HG03521 (cell line): ENCODE data around the gene RARA.

Source experiments
- ATAC-seq: cut with Tn5 transposase; IDR thresholded peaks from one replicate; pipeline ENCODE4 v1.9.1; 2021; ENCODE audit warnings: mild to moderate bottlenecking, moderate library complexity; ENCODE audit not compliant: unreplicated experiment

RARA gene

DNA sequence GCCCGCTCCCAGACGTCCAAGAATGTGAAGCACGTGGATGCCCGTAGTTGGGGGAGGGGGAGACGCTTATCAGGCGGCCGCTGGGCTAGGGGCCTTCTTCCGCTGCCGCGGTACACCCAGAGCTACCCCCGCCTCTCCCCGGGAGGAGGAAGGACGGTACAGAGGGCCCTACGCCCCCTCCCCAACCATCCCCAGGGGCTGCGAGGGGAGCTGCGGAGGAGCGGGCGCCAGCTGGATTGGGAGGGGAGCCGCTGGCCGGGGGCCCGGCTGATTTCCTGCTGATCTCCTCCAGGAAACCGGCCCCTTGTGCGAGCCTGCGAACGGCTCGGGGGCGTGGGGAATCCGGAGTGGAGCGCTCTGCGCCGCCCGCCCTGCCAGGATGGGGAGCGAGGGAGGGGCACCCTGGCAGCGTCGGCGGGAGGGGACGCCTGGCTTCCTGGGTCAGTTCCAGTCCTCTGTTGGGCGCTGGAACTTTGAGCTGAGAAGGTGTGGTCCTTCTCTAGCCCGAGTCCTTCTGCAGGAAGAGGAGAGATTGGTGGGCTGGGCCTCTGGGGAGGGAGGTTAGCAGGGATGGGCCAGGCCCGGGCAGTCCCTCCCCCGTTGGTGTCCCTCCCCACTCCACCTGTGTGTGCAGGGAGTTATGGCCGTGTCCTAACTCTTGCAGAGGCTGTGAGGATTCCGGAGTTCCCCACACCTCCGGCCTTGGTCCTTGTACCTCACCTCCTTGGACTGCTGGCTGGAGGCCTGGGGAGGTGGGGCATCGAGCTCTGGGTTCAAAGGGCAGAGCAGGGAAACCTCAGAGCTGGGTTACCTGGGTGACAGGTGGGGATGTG is 36.4 kb downstream of the RARA start:
- ATAC-seq: no peak

DNA sequence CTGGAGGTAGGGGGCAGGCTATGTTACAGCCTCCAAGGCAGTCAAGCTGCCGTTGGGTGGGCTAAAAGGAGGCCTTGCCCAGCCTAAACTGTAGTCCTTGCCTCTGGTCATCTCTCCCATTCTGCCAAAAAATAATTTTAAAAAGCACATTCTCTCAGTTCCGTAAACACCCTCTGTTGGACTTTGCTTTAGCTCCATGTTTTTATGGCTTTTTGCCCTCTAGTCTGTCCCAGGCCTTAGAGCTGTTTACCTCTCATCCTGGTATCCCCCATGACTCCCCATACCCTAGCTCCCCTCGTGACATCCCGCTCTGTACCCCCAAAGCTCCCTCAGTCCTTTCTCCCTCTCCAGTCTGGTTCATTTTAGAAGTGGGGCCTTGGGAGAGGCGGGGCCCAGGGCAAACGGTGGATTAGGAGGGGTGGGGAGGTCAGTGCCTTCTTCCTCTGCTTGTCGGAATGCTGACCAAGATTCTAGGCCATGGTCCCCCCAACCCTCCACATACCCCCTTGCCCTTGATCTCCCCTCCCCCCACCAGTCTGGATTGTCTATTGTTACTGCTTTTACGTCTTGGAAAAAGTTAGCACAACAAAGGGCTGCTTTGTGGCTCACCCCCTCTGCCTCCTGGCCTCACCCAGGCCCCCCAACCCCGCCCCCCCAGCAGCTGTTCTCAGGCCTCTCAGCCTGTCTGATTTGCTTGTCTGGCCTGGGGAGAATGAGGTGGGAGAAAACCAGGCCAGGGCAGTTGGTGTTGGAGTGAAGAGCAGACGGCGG is 37.2 kb downstream of the RARA start:
- ATAC-seq: no peak

DNA sequence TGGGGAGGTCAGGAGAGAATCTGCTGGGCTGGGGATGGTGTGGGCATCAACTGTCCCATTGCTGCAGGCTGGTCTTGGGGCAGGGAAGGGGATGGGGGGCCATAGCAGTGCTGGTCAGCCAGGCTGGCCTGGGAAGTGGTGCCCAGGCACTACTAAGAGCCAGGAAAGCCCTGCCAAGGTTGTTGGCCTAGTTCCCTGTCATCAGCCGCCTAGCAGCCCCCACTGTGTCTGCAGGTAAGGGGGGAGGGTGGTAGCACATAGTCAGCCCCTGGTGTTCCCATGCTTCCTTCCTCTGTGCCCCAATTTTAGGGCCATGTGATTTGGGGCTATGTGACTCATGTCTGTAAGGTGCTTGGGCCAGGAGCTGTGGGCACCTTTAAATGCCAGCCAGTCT is 37.8 kb downstream of the RARA start:
- no peak for ATAC-seq

DNA sequence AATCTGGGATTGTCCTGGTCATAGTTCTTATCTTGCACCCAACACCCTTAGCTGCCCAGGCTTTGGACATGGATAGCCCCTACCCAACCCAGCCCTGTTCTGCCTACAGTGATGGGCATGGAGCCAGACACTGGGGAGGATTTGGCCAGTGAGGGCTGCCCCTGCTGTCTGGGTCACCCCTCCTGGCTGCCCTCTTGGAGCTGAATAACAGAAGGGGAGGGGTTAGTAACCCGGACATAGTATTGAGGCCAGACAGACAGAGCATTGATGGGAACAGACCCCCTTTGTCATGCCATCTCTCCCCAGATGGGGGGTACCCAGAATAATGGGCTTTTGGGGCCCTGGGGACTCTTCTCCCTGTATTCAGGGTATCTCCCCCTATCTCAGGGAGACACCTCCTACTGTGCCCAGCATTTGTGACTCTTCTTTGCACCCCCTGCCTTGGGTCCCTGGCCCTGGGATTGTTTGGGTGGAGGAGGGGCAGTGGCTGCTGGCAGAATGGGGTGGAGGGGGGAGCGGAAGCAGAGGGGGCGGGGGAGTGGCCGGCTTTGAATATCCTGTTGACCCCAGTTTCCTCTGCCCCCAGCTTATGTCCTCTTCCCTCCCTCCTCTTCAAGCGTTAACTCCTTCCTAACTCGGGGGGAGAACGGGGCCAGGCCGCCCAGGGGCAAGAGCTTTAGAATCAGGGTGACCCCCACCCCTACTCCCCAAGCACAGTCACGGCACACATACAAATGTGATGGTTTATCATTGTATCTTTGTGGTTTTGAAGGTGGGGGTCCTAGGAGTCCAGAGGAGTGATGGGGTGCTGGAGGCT is 38.5 kb downstream of the RARA start:
- no peak for ATAC-seq

GRCh38 chr17:40348136-40348504 is 39.1 kb downstream of the RARA start:
- no peak for ATAC-seq

DNA sequence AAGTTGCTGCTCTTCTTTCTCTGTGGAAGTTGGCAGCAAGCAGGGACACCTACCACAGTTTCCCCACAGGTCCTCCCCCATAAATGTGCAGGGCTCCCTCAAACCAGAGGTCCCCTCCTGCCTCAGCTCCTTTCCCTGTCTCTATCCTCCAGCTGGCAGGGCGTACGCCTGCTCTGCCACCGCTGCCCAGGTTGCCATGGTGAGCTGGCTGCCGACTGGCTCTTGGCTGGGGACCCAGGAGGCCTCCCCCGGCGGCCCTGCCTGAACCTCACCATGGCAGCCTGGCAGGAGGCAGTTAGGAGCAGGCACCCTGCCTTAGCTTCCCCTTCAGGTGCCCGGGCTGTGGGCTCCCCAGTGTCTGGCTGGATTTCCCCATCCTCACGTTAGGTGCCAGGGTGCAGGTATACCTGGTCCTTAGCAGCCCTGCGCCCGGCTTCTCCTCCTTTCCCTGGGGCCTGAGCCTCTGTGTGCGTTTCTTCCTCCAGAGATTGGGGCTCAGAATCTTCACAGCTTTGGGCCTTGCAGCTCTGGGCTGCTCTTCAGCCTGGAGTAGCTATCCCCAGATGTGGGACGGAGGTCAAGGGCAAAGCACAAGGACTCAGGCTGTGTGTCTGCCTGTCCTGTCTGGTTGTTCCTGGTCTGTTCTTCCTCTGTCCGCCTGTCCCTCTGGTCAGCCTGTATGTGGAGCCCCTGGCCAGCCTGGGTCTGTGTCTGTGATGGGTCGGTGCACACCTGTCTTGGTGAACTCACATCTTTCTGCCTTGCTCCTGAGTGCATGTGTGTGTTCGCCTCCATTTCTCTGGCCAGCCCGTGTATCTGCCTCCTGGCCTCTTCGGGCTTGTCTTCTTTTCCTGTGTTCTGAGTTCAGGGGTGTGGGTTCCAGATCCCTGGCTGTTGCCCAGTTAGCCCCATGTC is 39.8 kb downstream of the RARA start:
- ATAC-seq: no peak

- ATAC-seq: no peak
Observed at GRCh38 chr17:40349477-40349894, 40.5 kb downstream of the RARA start.

GRCh38 chr17:40349895-40350688 is 41.1 kb downstream of the RARA start:
- no peak for ATAC-seq

GRCh38 chr17:40350689-40351358 is 41.8 kb downstream of the RARA start:
- ATAC-seq: no peak

DNA sequence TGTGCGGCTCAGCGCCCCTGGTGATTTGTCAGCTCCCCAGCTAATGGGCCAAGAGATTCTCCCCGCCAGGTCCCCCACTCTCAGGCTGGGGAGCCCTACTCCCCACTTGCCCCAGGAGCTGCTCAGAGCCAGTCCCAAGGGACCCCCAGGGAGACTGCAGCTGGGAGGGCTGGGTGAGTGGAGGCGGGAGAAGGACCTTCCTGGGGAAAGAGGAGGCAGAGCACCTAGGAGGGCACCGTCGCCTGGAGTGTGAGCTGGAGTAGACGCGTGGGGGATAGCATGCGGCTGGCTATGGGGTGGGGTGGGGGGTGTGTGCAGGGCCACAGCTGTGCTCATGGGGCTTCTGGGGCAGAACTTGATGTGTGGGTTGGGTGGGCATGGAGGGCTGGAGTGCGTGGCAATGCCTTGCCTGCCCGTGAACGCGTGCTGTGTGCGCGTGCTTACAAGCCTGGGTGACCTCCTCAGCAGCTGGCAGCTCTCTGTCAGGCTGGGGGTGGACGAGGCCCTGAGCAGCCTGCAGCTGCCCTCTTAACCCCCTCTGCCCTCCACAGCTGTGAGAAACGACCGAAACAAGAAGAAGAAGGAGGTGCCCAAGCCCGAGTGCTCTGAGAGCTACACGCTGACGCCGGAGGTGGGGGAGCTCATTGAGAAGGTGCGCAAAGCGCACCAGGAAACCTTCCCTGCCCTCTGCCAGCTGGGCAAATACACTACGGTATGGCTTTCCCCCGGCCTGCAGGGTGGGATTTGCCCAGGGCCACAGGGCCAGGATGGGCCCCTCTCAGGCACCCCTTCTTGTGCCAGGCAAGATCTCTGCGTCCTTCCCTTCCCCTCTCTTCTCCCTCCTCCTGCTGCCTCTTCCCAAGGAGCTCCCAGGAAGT is 42.6 kb downstream of the RARA start:
- no peak for ATAC-seq

- no peak for ATAC-seq
Observed at GRCh38 chr17:40352237-40352778, 43.3 kb downstream of the RARA start.

- no peak for ATAC-seq
Observed at GRCh38 chr17:40352779-40353394, 43.9 kb downstream of the RARA start.

GRCh38 chr17:40354221-40355122 is 45.5 kb downstream of the RARA start:
- no peak for ATAC-seq

GRCh38 chr17:40355123-40355803 is 46.3 kb downstream of the RARA start:
- ATAC-seq: no peak

DNA sequence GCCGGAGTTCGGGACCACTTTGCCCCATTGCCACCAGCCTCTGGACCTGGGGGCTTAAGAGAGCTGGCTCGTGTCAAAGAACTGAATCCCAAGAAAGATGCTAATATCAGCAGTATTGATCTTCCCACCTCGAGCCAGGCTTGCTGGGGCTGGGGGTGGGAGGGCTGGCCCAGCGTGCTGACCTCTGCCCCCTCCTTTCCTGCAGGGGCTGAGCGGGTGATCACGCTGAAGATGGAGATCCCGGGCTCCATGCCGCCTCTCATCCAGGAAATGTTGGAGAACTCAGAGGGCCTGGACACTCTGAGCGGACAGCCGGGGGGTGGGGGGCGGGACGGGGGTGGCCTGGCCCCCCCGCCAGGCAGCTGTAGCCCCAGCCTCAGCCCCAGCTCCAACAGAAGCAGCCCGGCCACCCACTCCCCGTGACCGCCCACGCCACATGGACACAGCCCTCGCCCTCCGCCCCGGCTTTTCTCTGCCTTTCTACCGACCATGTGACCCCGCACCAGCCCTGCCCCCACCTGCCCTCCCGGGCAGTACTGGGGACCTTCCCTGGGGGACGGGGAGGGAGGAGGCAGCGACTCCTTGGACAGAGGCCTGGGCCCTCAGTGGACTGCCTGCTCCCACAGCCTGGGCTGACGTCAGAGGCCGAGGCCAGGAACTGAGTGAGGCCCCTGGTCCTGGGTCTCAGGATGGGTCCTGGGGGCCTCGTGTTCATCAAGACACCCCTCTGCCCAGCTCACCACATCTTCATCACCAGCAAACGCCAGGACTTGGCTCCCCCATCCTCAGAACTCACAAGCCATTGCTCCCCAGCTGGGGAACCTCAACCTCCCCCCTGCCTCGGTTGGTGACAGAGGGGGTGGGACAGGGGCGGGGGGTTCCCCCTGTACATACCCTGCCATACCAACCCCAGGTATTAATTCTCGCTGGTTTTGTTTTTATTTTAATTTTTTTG is 47.1 kb downstream of the RARA start:
- no peak for ATAC-seq
